HepG2 (cell line): Measurements from ENCODE around the gene CLIC1. TPM values are rescaled to one million over a fixed set of nuclear protein-coding genes. Genes with fewer than 3 reads are reported as not detected.
A peak's percentile ranks its signal among the peaks of the same experiment; 100 is the strongest.

Experiments used
- FOSL2 ChIP-seq: sonication (generic); formaldehyde crosslinking; IDR thresholded peaks from 2 replicates; pipeline ENCODE4 v1.4.0; 2020; ENCODE audit warnings: missing genetic modification reagents
- HMGA1 ChIP-seq: sonication (generic); formaldehyde crosslinking; conservative IDR thresholded peaks from 2 replicates; pipeline ENCODE4 v1.4.0; 2020; ENCODE audit warnings: missing genetic modification reagents
- HNRNPK ChIP-seq: fragments of 200-400 bp; formaldehyde crosslinking; IDR thresholded peaks from 2 replicates; pipeline ENCODE4 v1.6.1; 2018; ENCODE audit warnings: low read length, low read depth, moderate library complexity, mild to moderate bottlenecking; ENCODE audit not compliant: poor library complexity, severe bottlenecking
- IKZF5 ChIP-seq: IDR thresholded peaks from 2 replicates; pipeline ENCODE4 v1.6.1; 2018; ENCODE audit warnings: missing genetic modification reagents, mild to moderate bottlenecking, missing compliant biosample characterization
- MATR3 ChIP-seq: sonication (generic); formaldehyde crosslinking; IDR thresholded peaks from 2 replicates; pipeline ENCODE4 v1.4.0; 2020; ENCODE audit warnings: missing genetic modification reagents
- MTF2 ChIP-seq: sonication (generic); formaldehyde crosslinking; IDR thresholded peaks from 2 replicates; pipeline ENCODE4 v1.5.0; 2020; ENCODE audit warnings: missing genetic modification reagents, borderline replicate concordance
- REXO4 ChIP-seq: sonication (generic); formaldehyde crosslinking; IDR thresholded peaks from 2 replicates; pipeline ENCODE4 v1.8.0; 2022; ENCODE audit warnings: missing genetic modification reagents, mild to moderate bottlenecking, borderline replicate concordance
- SRSF1 ChIP-seq: fragments of 200-400 bp; formaldehyde crosslinking; optimal IDR thresholded peaks from 2 replicates; pipeline ENCODE3; 2017; ENCODE audit warnings: mild to moderate bottlenecking, low read depth, low read length, moderate library complexity
- ZNF207 ChIP-seq: fragments of 450-650 bp; IDR thresholded peaks from 2 replicates; pipeline ENCODE4 v1.6.1; 2016; ENCODE audit warnings: antibody characterized with exemption, borderline replicate concordance
- ZNF281 ChIP-seq: sonication (generic); formaldehyde crosslinking; IDR thresholded peaks from 2 replicates; pipeline ENCODE4 v1.4.0; 2020; ENCODE audit warnings: missing genetic modification reagents, borderline replicate concordance
- ZNF383 ChIP-seq: sonication (generic); formaldehyde crosslinking; IDR thresholded peaks from 2 replicates; pipeline ENCODE4 v1.4.0; 2020; ENCODE audit warnings: missing genetic modification reagents, mild to moderate bottlenecking, borderline replicate concordance
- ZNF691 ChIP-seq: sonication (generic); formaldehyde crosslinking; IDR thresholded peaks from 2 replicates; pipeline ENCODE4 v1.4.0; 2020; ENCODE audit warnings: missing genetic modification reagents, low read depth, mild to moderate bottlenecking, borderline replicate concordance
- ZNF713 ChIP-seq: sonication (generic); formaldehyde crosslinking; IDR thresholded peaks from 2 replicates; pipeline ENCODE4 v1.4.0; 2020; ENCODE audit warnings: mild to moderate bottlenecking, missing genetic modification reagents
- ZNF781 ChIP-seq: sonication (generic); formaldehyde crosslinking; IDR thresholded peaks from 2 replicates; pipeline ENCODE4 v1.5.1; 2020; ENCODE audit warnings: borderline replicate concordance, mild to moderate bottlenecking, missing genetic modification reagents; ENCODE audit errors: not compliant biosample characterization
- ZNF792 ChIP-seq: IDR thresholded peaks from 2 replicates; pipeline ENCODE4 v1.6.1; 2016
- ZSCAN5A ChIP-seq: sonication (generic); formaldehyde crosslinking; IDR thresholded peaks from 2 replicates; pipeline ENCODE4 v1.8.0; 2022; ENCODE audit warnings: mild to moderate bottlenecking, missing genetic modification reagents, borderline replicate concordance
- polyA plus RNA-seq, 8 experiments: library from polyadenylated mRNA; depleted of rRNA in 3 of 8; stranded (reverse) in 7 of 8; unstranded in 1 of 8; fragments of >200 nt; fragmentation: Illumina TruSeq in 4 of 8; extraction: Trizol in 4 of 8; gene quantifications; 2 replicates each; pipeline versions ENCODE4 v1.2.1 to v1.2.3, GENCODE V29; 2011 to 2016; ENCODE audit warnings: low read depth in 4 of 8, missing spikeins in 1 of 8, mixed read lengths in 1 of 8; ENCODE audit not compliant: insufficient read depth in 1 of 8
- total RNA-seq, 5 experiments: library from RNA; depleted of rRNA; stranded (reverse); fragments of >200 nt; fragmentation: Illumina TruSeq; extraction: Trizol; gene quantifications; 2 replicates each; pipeline ENCODE4 v1.2.3, GENCODE V29; 2016; ENCODE audit warnings: low read depth in 1 of 5

CLIC1 gene
- total and polyA plus RNA-seq, 2 of the 13 experiments (the other 11 are each of a cell fraction or from before 2014, with no cell fraction given) = 602 to 891 TPM

- TF ChIP-seq REXO4 = no peak
- no peak for TF ChIP-seq ZNF383 (CRISPR knock-in tag)
- no peak for TF ChIP-seq SRSF1
- 0 out of 2 replicates have a peak, but pooled peaks have one; percentile 16 for TF ChIP-seq FOSL2 (CRISPR knock-in tag)
- peak; percentile 66 for TF ChIP-seq ZNF781 (CRISPR knock-in tag)
- no peak for TF ChIP-seq ZNF281 (CRISPR knock-in tag)
- TF ChIP-seq ZNF207 = no peak
- TF ChIP-seq MATR3 = no peak
- peak; percentile 45; the same call in 1 of the 2 replicates for TF ChIP-seq IKZF5
- no peak for TF ChIP-seq ZNF792 (CRISPR knock-in tag)
- TF ChIP-seq MTF2 (CRISPR knock-in tag) = no peak
- TF ChIP-seq ZSCAN5A = no peak
- TF ChIP-seq HMGA1 = no peak
- TF ChIP-seq ZNF713 (CRISPR knock-in tag) = peak; percentile 72; the same call in 1 of the 2 replicates
- no peak for TF ChIP-seq HNRNPK
- TF ChIP-seq ZNF691 = peak; percentile 49; the same call in 1 of the 2 replicates
These were observed 29.8 kb upstream of the CLIC1 start (continued) for GRCh38 chr6:31765910-31766794.
